Stimulated activated CD8-positive, alpha-beta memory T cell treated with anti-CD3 and anti-CD28 coated beads, Interleukin-15, amount 100 ng/mL, for 4 hours (primary cell): ENCODE measurements around the gene R3HDM1.
"Not testable (repeated sequence)": the region's sequence is repeated elsewhere in the genome, so short reads cannot be mapped to it uniquely, and the experiment has no call there.

Experiments used
- DNase-seq, 2 donors: peaks; one replicate each; pipeline ENCODE4 v3.0.0-alpha.2; 2020; ENCODE audit warnings: low read depth in 2 of 2

The R3HDM1 gene

DNA sequence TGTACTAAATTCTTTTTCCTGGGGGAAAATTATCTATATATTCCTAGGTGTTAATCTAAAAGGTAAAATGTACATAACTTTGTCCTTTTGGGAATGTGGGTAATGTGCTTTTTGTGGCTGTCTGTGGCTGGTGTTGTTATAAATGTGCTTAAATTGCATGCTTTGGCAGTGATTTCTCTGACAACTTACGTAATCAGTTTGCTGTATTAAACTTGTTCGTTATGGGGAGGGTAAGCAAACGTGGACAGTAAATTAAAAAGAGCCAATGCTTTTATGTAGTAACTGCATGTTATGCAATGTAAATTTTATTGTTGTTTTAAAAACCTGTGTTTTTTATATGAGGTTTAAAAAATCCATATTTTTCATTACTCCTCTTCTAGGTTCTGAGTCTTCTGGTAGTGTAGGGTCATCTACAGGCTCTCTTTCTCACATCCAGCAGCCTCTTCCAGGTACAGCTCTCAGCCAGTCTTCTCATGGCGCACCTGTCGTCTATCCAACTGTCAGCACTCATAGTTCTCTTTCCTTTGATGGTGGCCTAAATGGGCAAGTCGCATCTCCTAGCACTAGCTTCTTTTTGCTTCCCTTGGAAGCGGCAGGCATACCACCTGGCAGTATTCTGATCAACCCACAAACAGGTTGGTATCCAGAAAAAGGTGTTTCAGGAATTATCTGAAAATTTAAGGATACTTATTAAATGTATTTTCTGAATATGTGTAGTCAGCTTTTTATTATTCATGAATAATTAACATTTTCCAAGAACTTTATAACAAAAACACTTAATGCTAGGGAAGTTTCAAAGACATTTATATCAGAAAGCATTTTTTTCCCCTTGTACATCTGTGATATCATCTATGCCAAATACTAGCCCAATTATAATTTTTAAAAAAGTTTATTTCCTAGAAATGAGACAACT lies 110.1 kb downstream of the R3HDM1 start:
- no peak for DNase-seq

GRCh38 chr2:135647836-135648579 lies 116.7 kb downstream of the R3HDM1 start:
- DNase-seq, result no peak

DNA sequence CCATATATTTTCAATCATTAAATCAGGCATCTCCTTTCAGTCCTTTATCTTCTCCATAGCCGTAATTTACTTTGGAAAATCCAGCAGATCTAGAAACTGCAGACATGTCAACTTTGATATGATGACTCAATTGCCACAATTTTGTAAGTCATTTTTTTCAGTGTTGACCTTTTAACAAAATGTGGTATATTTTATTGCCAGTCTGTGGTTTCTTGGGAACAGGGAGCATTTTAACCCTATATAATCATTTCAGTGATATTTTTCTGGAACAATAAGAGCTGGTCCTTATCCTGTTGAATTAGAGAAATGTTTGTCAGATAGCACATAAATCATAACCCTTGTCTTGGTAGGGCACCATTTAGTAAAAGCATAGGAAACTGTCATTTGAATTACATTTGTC lies 119.4 kb downstream of the R3HDM1 start:
- DNase-seq, result no peak

DNA sequence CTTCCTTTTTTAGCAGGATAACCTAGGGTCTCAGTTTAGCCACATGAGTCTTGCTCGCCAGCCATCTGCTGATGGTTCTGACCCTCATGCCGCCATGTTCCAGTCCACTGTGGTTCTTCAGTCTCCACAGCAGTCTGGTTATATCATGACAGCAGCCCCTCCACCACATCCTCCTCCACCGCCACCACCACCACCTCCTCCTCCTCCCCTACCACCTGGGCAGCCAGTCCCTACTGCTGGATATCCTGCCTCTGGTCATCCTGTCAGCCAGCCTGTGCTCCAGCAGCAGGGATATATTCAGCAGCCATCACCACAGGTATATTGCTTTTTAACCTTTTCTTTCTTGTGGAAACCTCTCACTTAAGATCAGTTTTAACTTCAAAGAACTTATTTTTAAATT lies 120.4 kb downstream of the R3HDM1 start:
- no peak for DNase-seq

DNA sequence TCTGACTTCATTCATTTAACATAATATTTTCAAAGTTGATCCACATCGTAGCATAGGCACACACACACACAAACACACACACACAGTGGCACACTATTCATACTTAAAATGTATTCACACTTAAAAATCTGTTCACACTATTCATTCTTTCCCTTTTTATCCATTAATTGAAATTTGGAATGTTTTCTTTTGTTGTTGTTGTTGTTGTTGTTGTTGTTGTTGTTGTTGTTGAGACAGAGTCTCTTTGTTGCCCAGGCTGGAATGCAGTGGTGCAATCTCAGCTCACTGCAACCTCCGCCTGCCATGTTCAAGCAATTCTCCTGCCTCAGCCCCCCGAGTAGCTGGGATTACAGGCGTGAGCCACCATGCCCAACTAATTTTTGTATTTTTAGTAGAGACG lies 123.0 kb downstream of the R3HDM1 start:
- not testable (repeated sequence) for DNase-seq

DNA sequence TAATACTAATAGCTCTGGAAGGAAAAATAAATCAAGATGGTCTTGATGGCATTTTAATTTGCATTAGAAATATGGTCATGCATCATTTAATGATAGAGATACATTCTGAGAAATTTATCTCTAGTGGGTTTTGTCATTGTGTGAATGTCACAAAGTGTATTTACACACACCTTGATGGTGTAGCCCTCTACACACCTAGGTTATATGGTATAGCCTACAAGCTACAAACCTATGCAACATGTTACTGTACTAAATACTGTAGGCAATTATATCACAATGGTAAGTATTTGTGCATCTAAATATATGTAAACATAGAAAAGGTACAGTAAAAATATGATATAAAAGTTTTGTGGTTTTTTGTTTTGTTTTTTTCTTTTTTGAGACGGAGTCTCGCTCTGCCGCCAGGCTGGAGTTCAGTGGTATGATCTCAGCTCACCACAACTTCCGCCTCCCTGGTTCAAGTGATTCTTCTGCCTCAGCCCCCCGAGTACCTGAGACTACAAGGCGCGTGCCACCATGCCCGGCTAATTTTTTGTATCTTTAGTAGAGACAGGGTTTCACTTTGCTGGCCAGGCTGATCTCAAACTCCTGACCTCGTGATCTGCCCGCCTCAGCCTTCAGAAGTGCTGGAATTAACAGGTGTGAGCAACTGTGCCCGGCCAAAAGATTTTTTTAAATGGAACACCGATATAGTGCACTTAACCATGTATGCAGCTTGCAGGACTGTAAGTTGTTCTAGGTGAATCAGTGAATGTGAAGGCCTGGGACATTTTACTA lies 126.7 kb downstream of the R3HDM1 start:
- peak; percentile 24 to 26 for DNase-seq

- DNase-seq, result no peak
Observed at GRCh38 chr2:135662088-135662487, 130.8 kb downstream of the R3HDM1 start.

DNA sequence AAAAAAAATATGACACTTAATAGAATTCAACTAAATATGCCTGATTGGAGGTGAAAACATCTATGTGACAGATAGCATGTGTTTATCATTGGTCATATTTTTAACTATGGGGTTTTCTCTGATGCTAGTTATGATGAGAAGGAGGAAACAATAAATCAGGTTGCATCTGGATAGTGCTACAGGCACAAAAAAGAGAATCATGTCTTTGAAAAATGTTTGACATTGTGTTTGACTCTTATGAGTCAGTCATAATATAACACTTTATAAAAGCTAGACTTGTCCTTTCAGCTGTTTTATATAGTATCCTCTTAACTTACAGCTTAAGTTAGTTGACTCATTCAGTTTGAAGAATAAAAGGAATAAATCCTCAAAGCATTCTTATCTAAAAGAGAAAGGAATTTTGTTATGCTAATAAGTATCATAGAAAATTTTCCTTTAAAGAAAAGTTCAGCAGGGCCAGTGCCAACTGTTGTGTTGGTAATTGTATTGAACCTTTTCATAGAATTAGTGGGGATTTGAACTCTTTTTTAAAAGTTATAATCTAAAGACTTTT lies 131.9 kb downstream of the R3HDM1 start:
- DNase-seq, result no peak

GRCh38 chr2:135664623-135665068 lies 133.4 kb downstream of the R3HDM1 start:
- no peak for DNase-seq

DNA sequence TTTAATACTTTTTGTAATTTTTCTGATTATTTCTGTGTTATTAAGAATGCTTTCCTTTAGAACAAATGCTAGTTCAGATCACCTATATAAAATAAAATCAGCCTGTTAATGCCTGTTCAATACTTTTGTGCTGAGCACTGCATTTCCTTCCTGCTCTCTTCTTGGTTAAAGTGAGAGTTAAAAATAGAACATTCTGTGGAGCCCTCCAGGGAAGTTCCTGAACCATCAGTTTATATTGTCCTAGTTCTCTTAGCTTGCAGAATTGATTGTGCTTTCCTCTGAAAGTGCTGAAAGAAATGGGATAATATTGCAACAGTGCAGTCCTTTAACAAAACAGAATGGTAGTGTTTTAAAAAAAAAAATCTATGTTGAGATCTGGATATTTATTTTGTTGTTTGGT lies 135.8 kb downstream of the R3HDM1 start:
- DNase-seq, result no peak

- no peak for DNase-seq
Observed at GRCh38 chr2:135674453-135674852, 143.2 kb downstream of the R3HDM1 start.

- no peak for DNase-seq
Observed at GRCh38 chr2:135676031-135676430, 144.7 kb downstream of the R3HDM1 start.

- no peak for DNase-seq
Observed at GRCh38 chr2:135679125-135679524, 147.8 kb downstream of the R3HDM1 start.

GRCh38 chr2:135685361-135685760 lies 154.1 kb downstream of the R3HDM1 start:
- DNase-seq, result no peak

GRCh38 chr2:135688978-135689377 lies 157.7 kb downstream of the R3HDM1 start:
- DNase-seq, result no peak

DNA sequence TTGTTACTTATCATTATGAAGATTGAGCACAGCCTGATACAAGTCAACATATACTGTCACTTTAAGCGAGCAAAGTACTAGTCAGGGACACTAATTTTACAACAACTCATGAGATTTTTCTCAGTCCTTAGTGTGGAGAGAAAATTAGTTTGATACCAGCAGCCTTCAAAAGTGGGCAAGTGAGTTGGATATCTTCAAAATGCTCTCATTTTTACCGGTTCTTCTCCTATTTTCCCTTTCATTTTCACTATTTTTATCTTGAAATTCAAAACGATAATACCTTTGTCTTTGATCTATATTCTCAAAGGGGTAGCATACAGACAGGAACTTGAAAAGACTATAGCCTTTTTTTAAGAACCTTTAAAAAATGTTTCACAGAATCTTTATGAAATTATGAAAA lies 158.4 kb downstream of the R3HDM1 start:
- no peak for DNase-seq

- DNase-seq, result no peak
Observed at GRCh38 chr2:135694711-135695110, 163.4 kb downstream of the R3HDM1 start.

DNA sequence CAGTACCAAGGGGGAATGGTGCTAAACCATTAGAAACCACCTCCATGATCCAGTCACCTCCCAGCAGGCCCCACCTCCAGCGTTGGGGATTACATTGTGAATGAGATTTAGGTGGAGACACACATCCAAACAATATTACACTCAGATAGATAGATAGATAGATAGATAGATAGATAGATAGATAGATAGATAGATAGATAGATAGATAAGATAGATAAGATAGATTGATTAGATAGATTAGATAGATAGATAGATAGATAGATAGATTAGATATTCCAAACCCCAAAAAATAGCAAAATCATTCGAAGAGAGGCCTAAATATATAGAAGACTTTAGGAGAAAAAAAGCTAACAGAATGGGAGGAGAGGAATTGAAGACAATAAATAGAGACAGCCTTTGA lies 167.6 kb downstream of the R3HDM1 start:
- no peak for DNase-seq

DNA sequence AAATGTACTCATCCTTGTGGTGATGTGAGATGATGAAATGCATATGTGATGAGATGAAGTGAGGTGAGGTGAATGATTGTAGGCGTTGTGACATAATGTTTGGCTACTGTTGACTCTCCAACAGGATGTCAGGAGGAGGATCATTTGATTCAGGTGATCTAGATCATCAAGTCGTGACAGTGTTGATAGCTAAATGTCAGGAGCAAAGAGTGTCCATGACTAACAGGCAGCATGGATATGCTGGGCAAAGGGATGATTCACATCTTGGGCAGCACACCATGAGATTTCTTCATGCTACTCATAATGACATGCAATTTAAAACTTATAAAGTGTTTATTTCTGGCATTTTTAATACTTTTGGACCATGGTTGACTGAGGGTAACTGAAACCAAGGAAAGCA lies 170.2 kb downstream of the R3HDM1 start:
- no peak for DNase-seq

- no peak for DNase-seq
Observed at GRCh38 chr2:135703300-135703699, 172.0 kb downstream of the R3HDM1 start.

DNA sequence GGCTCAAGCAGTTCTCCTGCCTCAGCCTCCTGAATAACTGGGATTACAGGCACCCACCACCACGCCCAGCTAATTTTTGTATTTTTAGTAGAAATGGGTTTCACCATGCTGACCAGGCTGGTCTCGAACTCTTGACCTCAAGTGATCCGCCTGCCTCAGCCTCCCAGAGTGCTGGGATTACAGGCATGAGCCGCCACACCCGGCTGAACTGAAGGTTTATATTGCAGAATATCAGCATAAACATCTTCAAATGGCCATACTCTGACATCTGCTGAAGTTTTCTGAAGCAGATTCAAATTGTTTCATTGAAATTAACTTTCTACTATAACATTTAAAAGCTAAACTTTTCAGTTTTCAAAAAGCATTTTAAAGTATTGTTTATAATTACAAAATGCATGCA lies 172.8 kb downstream of the R3HDM1 start:
- DNase-seq, result not testable (repeated sequence)

GRCh38 chr2:135708159-135708558 lies 176.9 kb downstream of the R3HDM1 start:
- DNase-seq, result no peak
